ENCODE results near the gene TNIP3.

Gene TNIP3

GRCh38 chr4:121138039-121138825, 25.9 kb downstream of the TNIP3 start:
- DNase-seq = peak; percentile 10

GRCh38 chr4:121130326-121130660, 33.8 kb downstream of the TNIP3 start:
- DNase-seq = no peak

GRCh38 chr4:121129606-121130325, 34.4 kb downstream of the TNIP3 start:
- no peak for DNase-seq

- no peak for DNase-seq
Measured at GRCh38 chr4:121127100-121127499, 37.0 kb downstream of the TNIP3 start.

GRCh38 chr4:121126449-121127006, 37.6 kb downstream of the TNIP3 start:
- no peak for DNase-seq

- DNase-seq = no peak
Measured at GRCh38 chr4:121125498-121125885, 38.6 kb downstream of the TNIP3 start.

GRCh38 chr4:121122661-121123060, 41.5 kb downstream of the TNIP3 start:
- no peak for DNase-seq

- no peak for DNase-seq
Measured at GRCh38 chr4:121119715-121120114, 44.4 kb downstream of the TNIP3 start.

GRCh38 chr4:121118344-121118743, 45.8 kb downstream of the TNIP3 start:
- no peak for DNase-seq

- DNase-seq = no peak
Measured at GRCh38 chr4:121114756-121115155, 49.4 kb downstream of the TNIP3 start.

GRCh38 chr4:121112530-121112929, 51.6 kb downstream of the TNIP3 start:
- DNase-seq = no peak

GRCh38 chr4:121108557-121108956, 55.6 kb downstream of the TNIP3 start:
- DNase-seq = no peak

GRCh38 chr4:121107507-121107906, 56.6 kb downstream of the TNIP3 start:
- no peak for DNase-seq

- no peak for DNase-seq
Measured at GRCh38 chr4:121100093-121100775, 63.9 kb downstream of the TNIP3 start.

GRCh38 chr4:121098266-121098665, 65.9 kb downstream of the TNIP3 start:
- no peak for DNase-seq

- no peak for DNase-seq
Measured at GRCh38 chr4:121096629-121097028, 67.5 kb downstream of the TNIP3 start.

GRCh38 chr4:121096191-121096590, 67.9 kb downstream of the TNIP3 start:
- no peak for DNase-seq

GRCh38 chr4:121094297-121094966, 69.7 kb downstream of the TNIP3 start:
- no peak for DNase-seq

- DNase-seq = no peak
Measured at GRCh38 chr4:121093261-121093660, 70.9 kb downstream of the TNIP3 start.

GRCh38 chr4:121091941-121092340, 72.2 kb downstream of the TNIP3 start:
- DNase-seq = no peak

GRCh38 chr4:121088867-121089266, 75.3 kb downstream of the TNIP3 start:
- no peak for DNase-seq
